Gastroesophageal sphincter (tissue), 4 donors: ENCODE results near the gene TSPAN9. TPM values are rescaled to one million over a fixed set of nuclear protein-coding genes. Genes with fewer than 3 reads are reported as not detected.

Experiments used
- ATAC-seq: fragments of 150-250 bp; one replicate; pipeline ENCODE4 v1.9.1; 2016; ENCODE audit warnings: mild to moderate bottlenecking, moderate library complexity
- H3K27ac ChIP-seq, 4 donors: fragments of 200-600 bp; sonication (generic) in 3 of 4; 1 replicate in 3 of 4; 2 replicates in 1 of 4; pipeline ENCODE4 v1.5.1; 2016 to 2019
- H3K27me3 ChIP-seq: fragments of 200-600 bp; sonication (generic); one replicate; pipeline ENCODE4 v1.5.1; 2019
- H3K36me3 ChIP-seq, 2 donors: fragments of 200-600 bp; sonication (generic); one replicate each; pipeline ENCODE4 v1.5.1; 2019; ENCODE audit warnings: control low read depth in 1 of 2
- H3K4me1 ChIP-seq, 3 donors: fragments of 200-600 bp; sonication (generic); 1 replicate in 2 of 3; 2 replicates in 1 of 3; pipeline ENCODE4 v1.5.1; 2016 to 2019; ENCODE audit warnings: control low read depth in 2 of 3
- H3K4me3 ChIP-seq, 2 donors: fragments of 200-600 bp; sonication (generic); one replicate each; pipeline ENCODE4 v1.5.1; 2019; ENCODE audit warnings: mild to moderate bottlenecking in 1 of 2, moderate library complexity in 1 of 2
- H3K9me3 ChIP-seq, 3 donors: fragments of 200-600 bp; sonication (generic); one replicate each; pipeline ENCODE4 v1.5.1; 2017 to 2019; ENCODE audit warnings: control low read depth in 2 of 3
- CTCF ChIP-seq, 4 experiments: fragments of 200-600 bp in 2 of 4; fragments of 450-650 bp in 2 of 4; sonication (generic) in 1 of 4; IDR thresholded peaks; one replicate each; pipeline ENCODE4 v1.5.1; 2017 to 2019; ENCODE audit warnings: antibody characterized with exemption in 4 of 4, mild to moderate bottlenecking in 2 of 4, moderate library complexity in 2 of 4
- EP300 ChIP-seq: sonication (generic); formaldehyde crosslinking; IDR thresholded peaks from one replicate; pipeline ENCODE4 v1.6.1; 2017; ENCODE audit warnings: antibody characterized with exemption, mild to moderate bottlenecking
- POLR2A ChIP-seq, 2 donors: fragments of 450-650 bp; IDR thresholded peaks; one replicate each; pipeline ENCODE4 v1.6.1; 2017; ENCODE audit warnings: antibody characterized with exemption in 2 of 2, mild to moderate bottlenecking in 2 of 2, moderate library complexity in 1 of 2
- POLR2AphosphoS5 ChIP-seq: sonication (generic); formaldehyde crosslinking; IDR thresholded peaks from one replicate; pipeline ENCODE4 v1.6.1; 2017; ENCODE audit warnings: antibody characterized with exemption
- WGBS, 2 donors: methylation state at CpG; one replicate each; pipeline ENCODE4 v1.1.5; 2018; ENCODE audit warnings: low coverage in 1 of 2; 5-methylcytosine and 5-hydroxymethylcytosine counted together
- total RNA-seq, 4 donors: library from RNA; depleted of rRNA; stranded (reverse); fragments of >200 nt; gene quantifications; one replicate each; pipeline ENCODE4 v1.1.0, GENCODE V29; 2016

TSPAN9 gene
- total RNA-seq, 4 donors from 2014 or later: 19.5 to 30.2 (median 26.0) TPM

- Histone ChIP-seq H3K36me3 (peaks cover 0 to 7% of the 10 kb centered on the region in 2 donors), H3K4me1 (peaks cover under 1 to 34% (median 6%) of the 10 kb centered on the region in 3 donors), H3K4me3 (no peak overlapping the region), H3K9me3 (no peaks in the 10 kb centered on the region), H3K27ac (no peak overlapping the region), H3K27me3 (no peaks in the 10 kb centered on the region)
- TF ChIP-seq EP300 (no peak), CTCF (IDR thresholded peaks at IDR 0.05) (no peak), POLR2AphosphoS5 (no peak), POLR2A (IDR thresholded peaks at IDR 0.05) (no peak)
- WGBS, 2 donors: 48 to 60% methylated on average over 6 to 8 of the region's 11 CpGs
- ATAC-seq: no peak
These were observed 169.9 kb downstream of the TSPAN9 start for GRCh38 chr12:3247077-3247476.

GRCh38 chr12:3247629-3248161 is 170.5 kb downstream of the TSPAN9 start:
- no peaks in the 10 kb centered on the region for H3K9me3 ChIP-seq
- H3K36me3 ChIP-seq: peaks cover 0 to 7% of the 10 kb centered on the region in 2 donors
- WGBS, 2 donors: 53 to 71% methylated on average over 2 to 5 of the region's 9 CpGs
- H3K27me3 ChIP-seq: no peaks in the 10 kb centered on the region
- H3K4me3 ChIP-seq: no peak overlapping the region
- ATAC-seq: no peak
- H3K27ac ChIP-seq: no peak overlapping the region
- peaks cover 3 to 40% (median 12%) of the 10 kb centered on the region in 3 donors for H3K4me1 ChIP-seq
- no peak for TF ChIP-seq POLR2A (IDR thresholded peaks at IDR 0.05)
- TF ChIP-seq EP300: no peak
- TF ChIP-seq CTCF (IDR thresholded peaks at IDR 0.05): no peak
- no peak for TF ChIP-seq POLR2AphosphoS5

- 84 to 90% methylated on average over 12 to 15 of the region's 16 CpGs for WGBS, 2 donors
- TF ChIP-seq POLR2A (IDR thresholded peaks at IDR 0.05) (no peak), POLR2AphosphoS5 (no peak), EP300 (no peak), CTCF (IDR thresholded peaks at IDR 0.05) (no peak)
- no peak for ATAC-seq
- Histone ChIP-seq H3K4me3 (no peak overlapping the region), H3K27ac (no peak overlapping the region), H3K9me3 (no peaks in the 10 kb centered on the region), H3K36me3 (peaks cover 0 to 4% of the 10 kb centered on the region in 2 donors), H3K27me3 (no peaks in the 10 kb centered on the region), H3K4me1 (peaks cover 3 to 55% (median 27%) of the 10 kb centered on the region in 3 donors)
These were observed 172.1 kb downstream of the TSPAN9 start for GRCh38 chr12:3249081-3249800.

GRCh38 chr12:3250034-3250433 is 172.9 kb downstream of the TSPAN9 start:
- H3K36me3 ChIP-seq: no peaks in the 10 kb centered on the region
- ATAC-seq: no peak
- peak overlapping the region in 1 of 4 donors; percentile 14 for H3K27ac ChIP-seq
- TF ChIP-seq POLR2A (IDR thresholded peaks at IDR 0.05) (no peak), POLR2AphosphoS5 (no peak), EP300 (no peak), CTCF (IDR thresholded peaks at IDR 0.05) (no peak)
- no peaks in the 10 kb centered on the region for H3K27me3 ChIP-seq
- 85 to 90% methylated on average over 5 to 6 of the region's 6 CpGs for WGBS, 2 donors
- peaks cover 3 to 60% (median 27%) of the 10 kb centered on the region in 3 donors for H3K4me1 ChIP-seq
- H3K9me3 ChIP-seq: no peaks in the 10 kb centered on the region
- H3K4me3 ChIP-seq: no peak overlapping the region

- Histone ChIP-seq H3K9me3 (no peaks in the 10 kb centered on the region), H3K27ac (peak overlapping the region in 2 of 4 donors; percentile 14 to 78), H3K27me3 (no peaks in the 10 kb centered on the region), H3K36me3 (no peaks in the 10 kb centered on the region), H3K4me1 (peaks cover 3 to 60% (median 27%) of the 10 kb centered on the region in 3 donors), H3K4me3 (no peak overlapping the region)
- 40 to 82% methylated on average over 4 of the region's 8 CpGs for WGBS, 2 donors
- TF ChIP-seq CTCF (IDR thresholded peaks at IDR 0.05) (no peak), POLR2A (IDR thresholded peaks at IDR 0.05) (no peak), POLR2AphosphoS5 (peak; percentile 48), EP300 (no peak)
- no peak for ATAC-seq
These were observed 173.4 kb downstream of the TSPAN9 start for GRCh38 chr12:3250576-3250975.
